B cell (primary cell): ENCODE measurements around the gene CMAS. TPM values are rescaled to one million over a fixed set of nuclear protein-coding genes. Genes with fewer than 3 reads are reported as not detected.

Experiments
- ATAC-seq: fragments of 200-7000 bp; cut with Tn5 transposase; one replicate; pipeline ENCODE4 v1.10.0; 2021; ENCODE audit warnings: low read depth, mild to moderate bottlenecking, moderate number of reproducible peaks, moderate library complexity
- CTCF ChIA-PET: fragments of 350-600 bp; sonication (Branson Sonifier 250); formaldehyde crosslinking; loops from one replicate; lab custom pipeline; 2021; ENCODE audit warnings: antibody characterized with exemption, inconsistent platforms; lab: Charles Lee
- POLR2A ChIA-PET: fragments of 350-600 bp; sonication (Branson Sonifier 250); formaldehyde crosslinking; loops from one replicate; lab custom pipeline; 2021; ENCODE audit warnings: antibody characterized with exemption; lab: Charles Lee
- DNase-seq: peaks from one replicate; pipeline ENCODE4 v3.0.0; 2013
- H2AFZ ChIP-seq: 2 replicates; pipeline ENCODE4 v1.6.1; 2012; ENCODE audit warnings: mild to moderate bottlenecking, low read depth, low read length; ENCODE audit not compliant: insufficient read depth, poor library complexity, severe bottlenecking
- H3K27ac ChIP-seq, 2 donors: 1 replicate in 1 of 2; 2 replicates in 1 of 2; pipeline ENCODE4 v1.5.1; 2012 to 2013; ENCODE audit warnings: low read length in 2 of 2, mild to moderate bottlenecking in 2 of 2, moderate library complexity in 1 of 2
- H3K27me3 ChIP-seq, 4 experiments: fragments of 200-600 bp in 1 of 4; sonication (generic) in 1 of 4; replicated peaks in 1 of 4; 1 replicate in 2 of 4; 2 replicates in 2 of 4; pipeline versions ENCODE4 v1.6.1 to v1.7.0; 2013 to 2016; ENCODE audit warnings: low read length in 3 of 4, mild to moderate bottlenecking in 2 of 4, mixed read lengths in 1 of 4, moderate library complexity in 1 of 4; ENCODE audit not compliant: insufficient read depth in 4 of 4, control insufficient read depth in 3 of 4; ENCODE audit errors: control extremely low read depth in 1 of 4
- H3K36me3 ChIP-seq, 2 experiments: replicated peaks in 1 of 2; 1 replicate in 1 of 2; 2 replicates in 1 of 2; pipeline versions ENCODE4 v1.6.1 to v1.7.1; 2013; ENCODE audit warnings: low read length in 1 of 2; ENCODE audit not compliant: insufficient read depth in 2 of 2, control insufficient read depth in 1 of 2; ENCODE audit errors: control extremely low read depth in 1 of 2, extremely low read depth in 1 of 2
- H3K4me1 ChIP-seq, 2 donors: fragments of 200-600 bp in 1 of 2; sonication (generic) in 1 of 2; 1 replicate in 1 of 2; 2 replicates in 1 of 2; pipeline versions ENCODE4 v1.5.1 to v1.6.1; 2013 to 2017; ENCODE audit warnings: low read length in 2 of 2; ENCODE audit not compliant: control insufficient read depth in 2 of 2, insufficient read depth in 2 of 2
- H3K4me2 ChIP-seq: replicated peaks from 2 replicates; pipeline ENCODE3; 2012; ENCODE audit warnings: mild to moderate bottlenecking, low read depth, low read length; ENCODE audit not compliant: poor library complexity, severe bottlenecking
- H3K4me3 ChIP-seq, 5 experiments: fragments of 200-600 bp in 1 of 5; sonication (generic) in 1 of 5; 1 replicate in 3 of 5; 2 replicates in 2 of 5; pipeline versions ENCODE4 v1.5.1 to v1.7.0; 2011 to 2016; ENCODE audit warnings: low read length in 4 of 5, mild to moderate bottlenecking in 4 of 5, low read depth in 2 of 5, control low read depth in 1 of 5, moderate library complexity in 1 of 5; ENCODE audit not compliant: insufficient read depth in 1 of 5; ENCODE audit errors: control extremely low read depth in 1 of 5, extremely low read depth in 1 of 5
- H3K79me2 ChIP-seq: fragments of 200-600 bp; sonication (generic); one replicate; pipeline ENCODE4 v1.6.0; 2016; ENCODE audit warnings: low read length; ENCODE audit not compliant: control insufficient read depth, insufficient read depth
- H3K9ac ChIP-seq: fragments of 200-600 bp; sonication (generic); 2 replicates; pipeline ENCODE4 v1.6.1; 2017; ENCODE audit warnings: mild to moderate bottlenecking, low read length, moderate library complexity
- H3K9me3 ChIP-seq, 3 donors: one replicate each; pipeline versions ENCODE4 v1.6.1 to v1.7.1; 2013; ENCODE audit warnings: low read length in 2 of 3; ENCODE audit not compliant: control insufficient read depth in 2 of 3, insufficient read depth in 1 of 3; ENCODE audit errors: control extremely low read depth in 1 of 3
- H4K20me1 ChIP-seq: 2 replicates; pipeline ENCODE4 v1.6.0; 2012; ENCODE audit warnings: mild to moderate bottlenecking, low read length; ENCODE audit not compliant: insufficient read depth, control insufficient read depth, poor library complexity, severe bottlenecking
- H3K27ac Mint-ChIP-seq: one replicate; pipeline ENCODE4 v1.8.0; 2021; ENCODE audit warnings: mixed read lengths
- H3K27me3 Mint-ChIP-seq: one replicate; pipeline ENCODE4 v1.8.0; 2021; ENCODE audit warnings: mixed read lengths
- H3K4me1 Mint-ChIP-seq: one replicate; pipeline ENCODE4 v1.8.0; 2021; ENCODE audit warnings: mixed read lengths
- H3K4me3 Mint-ChIP-seq: one replicate; pipeline ENCODE4 v1.8.0; 2021; ENCODE audit warnings: mixed read lengths
- H3K9me3 Mint-ChIP-seq: one replicate; pipeline ENCODE4 v1.8.0; 2022; ENCODE audit warnings: mixed read lengths; ENCODE audit not compliant: insufficient read depth
- EZH2 ChIP-seq: IDR thresholded peaks from 2 replicates; pipeline ENCODE4 v1.6.1; 2012; ENCODE audit warnings: borderline replicate concordance, low read depth, mild to moderate bottlenecking, moderate library complexity, low read length; ENCODE audit not compliant: insufficient read depth, poor library complexity, severe bottlenecking
- WGBS: methylation state at CpG from one replicate; pipeline ENCODE4 v1.1.5; 2013; ENCODE audit warnings: missing lambda C conversion rate; ENCODE audit not compliant: insufficient coverage; 5-methylcytosine and 5-hydroxymethylcytosine counted together
- intact Hi-C: fragments of 100-400 bp; cut with micrococcal nuclease; formaldehyde crosslinking; loops from one replicate; pipeline ENCODE4 v1.10.0; 2022
- polyA plus RNA-seq: library from polyadenylated mRNA; depleted of rRNA; stranded (reverse); fragments of >200 nt; gene quantifications from 2 replicates; pipeline ENCODE4 v1.2.3, GENCODE V29; 2012
- total RNA-seq, 2 donors: library from RNA; stranded (reverse); fragments of 120-200 nt in 1 of 2; gene quantifications; 1 replicate in 1 of 2; 2 replicates in 1 of 2; pipeline versions ENCODE4 v1.2.3 to v1.2.4, GENCODE V29; 2013 to 2022
- TF ChIP-seq, protein P1 (sequence below): fragments of 200-600 bp; IDR thresholded peaks from one replicate; pipeline ENCODE4 v1.8.0; 2022; ENCODE audit warnings: antibody characterized with exemption, mild to moderate bottlenecking

Gene CMAS
- total and polyA plus RNA-seq, 2 donors (not counting 1 experiment from before 2014, with no cell fraction given), result 5.8 to 19.1 TPM

DNA sequence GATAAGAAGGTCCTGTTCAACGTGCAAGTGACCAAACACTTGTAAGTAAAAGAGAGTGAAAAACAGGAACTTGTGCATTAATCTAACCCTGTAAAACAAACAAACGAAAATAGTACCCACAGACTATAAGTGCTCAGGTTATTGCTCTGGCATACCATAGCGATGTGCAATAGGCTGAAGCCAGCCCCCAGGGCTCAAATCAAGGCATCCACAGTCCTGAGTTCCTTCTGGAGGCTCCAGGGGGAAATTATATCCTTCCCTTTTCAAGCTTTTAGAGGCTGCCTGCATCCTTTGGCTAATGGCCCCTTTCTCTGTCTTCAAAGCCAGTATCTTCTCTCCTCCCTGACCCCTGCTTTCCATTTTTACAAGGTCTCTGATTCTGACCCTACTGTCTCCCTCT lies 8.1 kb upstream of the CMAS start:
- H3K9ac ChIP-seq, result no peak overlapping the region
- 92% methylated on average over 2 of the region's 3 CpGs for WGBS
- Mint-ChIP-seq H3K27ac (no peak overlapping the region), H3K9me3 (no peaks in the 10 kb centered on the region), H3K4me1 (no peaks in the 10 kb centered on the region), H3K27me3 (peaks cover 28% of the 10 kb centered on the region), H3K4me3 (no peak overlapping the region)
- ChIA-PET CTCF (no interaction called here), POLR2A (no interaction called here)
- H3K27me3 ChIP-seq, result peaks cover 0 to 4% (median 2%) of the 10 kb centered on the region in 4 experiments
- ATAC-seq, result no peak
- H3K4me3 ChIP-seq, result no peak overlapping the region
- H4K20me1 ChIP-seq, result no peaks in the 10 kb centered on the region
- TF ChIP-seq EZH2, result no peak
- TF ChIP-seq, protein P1, sequence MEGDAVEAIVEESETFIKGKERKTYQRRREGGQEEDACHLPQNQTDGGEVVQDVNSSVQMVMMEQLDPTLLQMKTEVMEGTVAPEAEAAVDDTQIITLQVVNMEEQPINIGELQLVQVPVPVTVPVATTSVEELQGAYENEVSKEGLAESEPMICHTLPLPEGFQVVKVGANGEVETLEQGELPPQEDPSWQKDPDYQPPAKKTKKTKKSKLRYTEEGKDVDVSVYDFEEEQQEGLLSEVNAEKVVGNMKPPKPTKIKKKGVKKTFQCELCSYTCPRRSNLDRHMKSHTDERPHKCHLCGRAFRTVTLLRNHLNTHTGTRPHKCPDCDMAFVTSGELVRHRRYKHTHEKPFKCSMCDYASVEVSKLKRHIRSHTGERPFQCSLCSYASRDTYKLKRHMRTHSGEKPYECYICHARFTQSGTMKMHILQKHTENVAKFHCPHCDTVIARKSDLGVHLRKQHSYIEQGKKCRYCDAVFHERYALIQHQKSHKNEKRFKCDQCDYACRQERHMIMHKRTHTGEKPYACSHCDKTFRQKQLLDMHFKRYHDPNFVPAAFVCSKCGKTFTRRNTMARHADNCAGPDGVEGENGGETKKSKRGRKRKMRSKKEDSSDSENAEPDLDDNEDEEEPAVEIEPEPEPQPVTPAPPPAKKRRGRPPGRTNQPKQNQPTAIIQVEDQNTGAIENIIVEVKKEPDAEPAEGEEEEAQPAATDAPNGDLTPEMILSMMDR, result no peak
- H3K9me3 ChIP-seq, result no peaks in the 10 kb centered on the region
- no peak overlapping the region for H2AFZ ChIP-seq
- intact Hi-C loops, result no loop called here
- H3K36me3 ChIP-seq, result no peaks in the 10 kb centered on the region
- H3K79me2 ChIP-seq, result no peaks in the 10 kb centered on the region
- no peaks in the 10 kb centered on the region for H3K4me1 ChIP-seq
- H3K27ac ChIP-seq, result no peak overlapping the region
- no peak overlapping the region for H3K4me2 ChIP-seq
- no peak for DNase-seq

DNA sequence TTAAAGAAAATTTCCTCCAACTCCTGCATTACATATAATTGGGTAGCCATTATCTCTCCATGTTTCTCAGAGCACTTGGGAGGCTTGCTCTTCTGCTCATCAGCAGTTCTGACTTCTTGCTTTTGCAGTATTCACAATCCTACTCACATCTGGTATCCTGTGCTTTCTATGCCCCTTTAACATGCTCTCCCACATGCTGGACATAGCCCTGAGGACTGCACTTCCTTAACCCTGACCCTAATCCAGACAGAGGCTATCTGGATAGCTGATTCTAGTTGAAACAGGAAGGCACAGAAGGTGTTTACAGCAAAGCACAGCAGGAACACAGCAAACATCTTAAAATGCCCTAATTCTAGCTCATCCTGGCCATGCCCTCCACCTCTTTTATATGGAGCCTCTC lies 7.3 kb upstream of the CMAS start:
- DNase-seq (no peak), ATAC-seq (no peak)
- Histone ChIP-seq H3K9me3 (no peaks in the 10 kb centered on the region), H3K36me3 (no peaks in the 10 kb centered on the region), H3K27me3 (peaks cover 0 to 4% (median 2%) of the 10 kb centered on the region in 4 experiments), H3K79me2 (no peaks in the 10 kb centered on the region), H3K9ac (no peak overlapping the region), H3K4me2 (no peak overlapping the region), H3K4me1 (no peaks in the 10 kb centered on the region), H2AFZ (no peak overlapping the region), H3K4me3 (no peak overlapping the region), H4K20me1 (no peaks in the 10 kb centered on the region), H3K27ac (no peak overlapping the region)
- no peak overlapping the region for H3K27ac Mint-ChIP-seq
- no peaks in the 10 kb centered on the region for H3K4me1 Mint-ChIP-seq
- intact Hi-C loops, result no loop called here
- ChIA-PET CTCF (no interaction called here), POLR2A (no interaction called here)
- TF ChIP-seq, protein P1, result no peak
- TF ChIP-seq EZH2, result no peak
- H3K9me3 Mint-ChIP-seq, result no peaks in the 10 kb centered on the region
- H3K4me3 Mint-ChIP-seq, result no peak overlapping the region
- H3K27me3 Mint-ChIP-seq, result peaks cover 28% of the 10 kb centered on the region
